K562 (cell line): ENCODE data around the gene AMDHD2. TPM values are rescaled to one million over a fixed set of nuclear protein-coding genes. Genes with fewer than 3 reads are reported as not detected.

Source experiments
- ATF7 ChIP-seq: fragments of 450-650 bp; IDR thresholded peaks from 2 replicates; pipeline ENCODE4 v1.7.1; 2014; ENCODE audit warnings: mild to moderate bottlenecking, moderate library complexity
- CEBPG ChIP-seq, 3 experiments: fragments of 200-800 bp in 1 of 3; sonication (Bioruptor generic) in 1 of 3; sonication (generic) in 1 of 3; formaldehyde crosslinking in 1 of 3; IDR thresholded peaks in 2 of 3; conservative IDR thresholded peaks in 1 of 3; 2 replicates each; pipeline versions ENCODE4 v1.6.1 to v1.8.0; 2016 to 2022; ENCODE audit warnings: missing compliant biosample characterization in 2 of 3, missing genetic modification characterization in 2 of 3, mild to moderate bottlenecking in 1 of 3, missing genetic modification reagents in 1 of 3
- CUX1 ChIP-seq: fragments of 200-800 bp; sonication (Bioruptor generic); IDR thresholded peaks from 2 replicates; pipeline ENCODE4 v1.6.1; 2016; ENCODE audit warnings: missing genetic modification characterization, missing compliant biosample characterization
- DDX20 ChIP-seq: fragments of 450-650 bp; IDR thresholded peaks from 2 replicates; pipeline ENCODE4 v1.6.1; 2016; ENCODE audit warnings: missing genetic modification characterization, low read depth, mild to moderate bottlenecking, missing compliant biosample characterization, moderate library complexity
- FOXJ3 ChIP-seq: sonication (generic); formaldehyde crosslinking; IDR thresholded peaks from 2 replicates; pipeline ENCODE4 v1.4.0; 2020; ENCODE audit warnings: mild to moderate bottlenecking, missing genetic modification reagents
- ID3 ChIP-seq, 2 experiments: fragments of 250-450 bp in 1 of 2; fragments of 450-650 bp in 1 of 2; sonication (Bioruptor Pico) in 1 of 2; IDR thresholded peaks; 2 replicates each; pipeline versions ENCODE4 v1.6.1 to v1.8.0; 2016 to 2021; ENCODE audit warnings: mild to moderate bottlenecking in 2 of 2, moderate library complexity in 2 of 2, missing compliant biosample characterization in 1 of 2, missing genetic modification characterization in 1 of 2
- KAT7 ChIP-seq: sonication (generic); formaldehyde crosslinking; IDR thresholded peaks from 2 replicates; pipeline ENCODE4 v1.8.0; 2022; ENCODE audit warnings: missing genetic modification reagents, mild to moderate bottlenecking, borderline replicate concordance
- MTA3 ChIP-seq: fragments of 450-650 bp; formaldehyde crosslinking; IDR thresholded peaks from 2 replicates; pipeline ENCODE4 v1.6.1; 2017; ENCODE audit warnings: mild to moderate bottlenecking, borderline replicate concordance
- OTX1 ChIP-seq: fragments of 450-650 bp; formaldehyde crosslinking; IDR thresholded peaks from 2 replicates; pipeline ENCODE4 v1.4.0; 2022; ENCODE audit warnings: mild to moderate bottlenecking
- PHF21A ChIP-seq: fragments of 450-650 bp; IDR thresholded peaks from 2 replicates; pipeline ENCODE4 v1.6.1; 2017; ENCODE audit warnings: low read depth, borderline replicate concordance
- TAF9B ChIP-seq: fragments of 450-650 bp; IDR thresholded peaks from 2 replicates; pipeline ENCODE4 v1.6.1; 2018; ENCODE audit warnings: mild to moderate bottlenecking; ENCODE audit not compliant: partially characterized antibody
- YY1 ChIP-seq, 3 experiments: IDR thresholded peaks; 2 replicates each; pipeline ENCODE4 v1.6.1; 2011; ENCODE audit warnings: low read length in 2 of 3, mild to moderate bottlenecking in 2 of 3, moderate library complexity in 2 of 3, borderline replicate concordance in 1 of 3, control low read depth in 1 of 3, low read depth in 1 of 3; ENCODE audit not compliant: insufficient read depth in 3 of 3, insufficient replicate concordance in 2 of 3, control insufficient read depth in 1 of 3, insufficient read length in 1 of 3; ENCODE audit errors: extremely low read depth in 1 of 3
- ZC3H4 ChIP-seq: sonication (generic); formaldehyde crosslinking; IDR thresholded peaks from 2 replicates; pipeline ENCODE4 v1.9.0; 2021; ENCODE audit warnings: missing genetic modification reagents, borderline replicate concordance
- ZEB2 ChIP-seq: fragments of 450-650 bp; IDR thresholded peaks from 2 replicates; pipeline ENCODE4 v1.6.1; 2016
- ZNF23 ChIP-seq: fragments of 250-450 bp; sonication (Bioruptor Pico); IDR thresholded peaks from 2 replicates; pipeline ENCODE4 v1.4.0; 2020; ENCODE audit warnings: mild to moderate bottlenecking
- ZNF445 ChIP-seq: fragments of 250-450 bp; sonication (Bioruptor Pico); IDR thresholded peaks from 2 replicates; pipeline ENCODE4 v1.4.0; 2020; ENCODE audit warnings: low read depth, mild to moderate bottlenecking, moderate library complexity
- polyA plus RNA-seq, 8 experiments: library from polyadenylated mRNA; depleted of rRNA in 4 of 8; stranded (reverse) in 5 of 8; unstranded in 3 of 8; fragments of >200 nt; fragmentation: Nextera tagmentation in 2 of 8; fragmentation: Illumina TruSeq in 1 of 8; extraction: Ambion mirVana in 2 of 8; extraction: Trizol in 1 of 8; gene quantifications; 2 replicates each; pipeline versions ENCODE4 v1.2.1 to v1.2.3, GENCODE V29; 2011 to 2014; ENCODE audit warnings: inconsistent platforms in 1 of 8, missing spikeins in 1 of 8
- total RNA-seq, 7 experiments: library from RNA; depleted of rRNA in 6 of 7; stranded (reverse); fragments of >200 nt in 6 of 7; fragmentation: Illumina TruSeq in 2 of 7; extraction: Trizol in 2 of 7; gene quantifications; 2 replicates each; pipeline versions ENCODE4 v1.2.1 to v1.2.3, GENCODE V29; 2011 to 2021; ENCODE audit warnings: low replicate concordance in 1 of 7
- TF ChIP-seq, protein P1 (sequence below), 2 experiments: IDR thresholded peaks in 1 of 2; conservative IDR thresholded peaks in 1 of 2; 2 replicates each; pipeline ENCODE4 v1.6.1; 2016; ENCODE audit warnings: low read depth in 2 of 2, mild to moderate bottlenecking in 1 of 2, missing compliant biosample characterization in 1 of 2, missing genetic modification characterization in 1 of 2, moderate library complexity in 1 of 2

AMDHD2 gene
- total and polyA plus RNA-seq, 9 of the 15 experiments (the other 6 are each of a cell fraction or from before 2014, with no cell fraction given), result 0.38 to 56.9 (median 18.3) TPM; not detected in 1

GRCh38 chr16:2532494-2533141 lies 12.4 kb downstream of the AMDHD2 start (continued):
- TF ChIP-seq CUX1 (CRISPR knock-in tag), result no peak
- no peak for TF ChIP-seq TAF9B
- no peak for TF ChIP-seq ID3 (CRISPR knock-in tag; IDR thresholded peaks at IDR 0.05)
- TF ChIP-seq ID3 (tag; IDR thresholded peaks at IDR 0.05), result 0 out of 2 replicates have a peak, but pooled peaks have one; percentile 31
- TF ChIP-seq OTX1 (CRISPR knock-in tag), result no peak
- TF ChIP-seq MTA3, result 0 out of 2 replicates have a peak, but pooled peaks have one; percentile 40
- no peak for TF ChIP-seq YY1 (IDR thresholded peaks at IDR 0.05; ENCODE audit: borderline replicate concordance in 1 of 3, control insufficient read depth in 1 of 3, extremely low read depth in 1 of 3, insufficient read depth in 3 of 3, insufficient read length in 1 of 3, insufficient replicate concordance in 2 of 3, low read depth in 1 of 3, low read length in 2 of 3)
- 0 out of 2 replicates have a peak, but pooled peaks have one; percentile 22 for TF ChIP-seq PHF21A
- no peak for TF ChIP-seq ZNF23
- TF ChIP-seq DDX20, result no peak
- TF ChIP-seq, protein P1, sequence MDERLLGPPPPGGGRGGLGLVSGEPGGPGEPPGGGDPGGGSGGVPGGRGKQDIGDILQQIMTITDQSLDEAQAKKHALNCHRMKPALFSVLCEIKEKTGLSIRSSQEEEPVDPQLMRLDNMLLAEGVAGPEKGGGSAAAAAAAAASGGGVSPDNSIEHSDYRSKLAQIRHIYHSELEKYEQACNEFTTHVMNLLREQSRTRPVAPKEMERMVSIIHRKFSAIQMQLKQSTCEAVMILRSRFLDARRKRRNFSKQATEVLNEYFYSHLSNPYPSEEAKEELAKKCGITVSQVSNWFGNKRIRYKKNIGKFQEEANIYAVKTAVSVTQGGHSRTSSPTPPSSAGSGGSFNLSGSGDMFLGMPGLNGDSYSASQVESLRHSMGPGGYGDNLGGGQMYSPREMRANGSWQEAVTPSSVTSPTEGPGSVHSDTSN (CRISPR knock-in tag; IDR thresholded peaks at IDR 0.05; ENCODE audit: low read depth), result no peak
- TF ChIP-seq, protein P1 (tag; conservative IDR thresholded peaks at IDR 0.05; ENCODE audit: low read depth), result no peak
- TF ChIP-seq ZEB2, result peak; percentile 66; the same call in 1 of the 2 replicates
- no peak for TF ChIP-seq FOXJ3
- TF ChIP-seq CEBPG (CRISPR knock-in tag; IDR thresholded peaks at IDR 0.05), result no peak
- no peak for TF ChIP-seq CEBPG (tag; conservative IDR thresholded peaks at IDR 0.05 in 1 of 2, IDR thresholded peaks at IDR 0.05 in 1 of 2)
- no peak for TF ChIP-seq ZNF445
- peak; percentile 49; the same call in 1 of the 2 replicates for TF ChIP-seq ZC3H4 (CRISPR knock-in tag)
- TF ChIP-seq ATF7, result 0 out of 2 replicates have a peak, but pooled peaks have one; percentile 12
- 0 out of 2 replicates have a peak, but pooled peaks have one; percentile 62 for TF ChIP-seq KAT7 (CRISPR knock-in tag)
